K562 (cell line): ENCODE results near the gene ARMH4. TPM values are rescaled to one million over a fixed set of nuclear protein-coding genes. Genes with fewer than 3 reads are reported as not detected.

Source experiments
- ATAC-seq: fragments of 200-7000 bp; cut with Tn5 transposase; 3 replicates; pipeline ENCODE4 v1.9.1; 2020; ENCODE audit warnings: moderate library complexity
- BruUV-seq: library from RNA; stranded (reverse); fragments of 400-500 nt; replicated peaks from 2 replicates; lab custom pipeline; 2021; lab: Mats Ljungman, UMichigan
- CTCF ChIA-PET: fragments of 300-600 bp; formaldehyde crosslinking; extraction: SDS; loops from one replicate; lab custom pipeline; 2021; ENCODE audit warnings: low intra/inter-chr PET ratio; lab: Yijun Ruan, JAX
- POLR2A ChIA-PET: fragments of 300-600, 350-650 bp; sonication (Branson Sonifier 250); formaldehyde crosslinking; extraction: SDS; loops from one replicate; lab custom pipeline; 2021; ENCODE audit warnings: antibody characterized with exemption, inconsistent platforms; lab: Yijun Ruan, JAX
- DNase-seq, 4 experiments: peaks; one replicate each; pipeline versions ENCODE4 v3.0.0 to v3.0.0-alpha.2; 2011 to 2018; ENCODE audit warnings: low spot score in 3 of 4, mixed read lengths in 3 of 4; ENCODE audit errors: extremely low read depth in 1 of 4
- FAIRE-seq: peaks from 2 replicates; lab custom pipeline; 2011; peaks lifted over from hg19 to GRCh38; lab: Jason Lieb, UNC
- H2AFZ ChIP-seq: 2 replicates; pipeline ENCODE4 v1.6.0; 2011; ENCODE audit warnings: low read depth, low read length, control low read depth, inconsistent platforms
- H3K27ac ChIP-seq: fragments of 200-600 bp; 3 replicates; pipeline ENCODE4 v1.8.0; 2011; ENCODE audit warnings: low read depth, mild to moderate bottlenecking, control low read depth, inconsistent platforms, low read length, moderate library complexity, mixed read lengths; ENCODE audit errors: extremely low read depth
- H3K27me3 ChIP-seq, 2 experiments: fragments of 300-600 bp in 1 of 2; 2 replicates in 1 of 2; 3 replicates in 1 of 2; pipeline versions ENCODE4 v1.6.0 to v1.8.0; 2011; ENCODE audit warnings: inconsistent platforms in 2 of 2, low read length in 2 of 2, mild to moderate bottlenecking in 1 of 2, mixed read lengths in 1 of 2, moderate library complexity in 1 of 2; ENCODE audit not compliant: control insufficient read depth in 2 of 2, insufficient read depth in 2 of 2
- H3K36me3 ChIP-seq: fragments of 300-600 bp; 3 replicates; pipeline ENCODE4 v1.8.0; 2011; ENCODE audit warnings: mild to moderate bottlenecking, low read length, inconsistent platforms; ENCODE audit not compliant: control insufficient read depth, insufficient read depth
- H3K4me1 ChIP-seq, 2 experiments: fragments of 200-600 bp in 1 of 2; replicated peaks in 1 of 2; 2 replicates in 1 of 2; 3 replicates in 1 of 2; pipeline versions ENCODE4 v1.5.1 to v1.8.0; 2011; ENCODE audit warnings: inconsistent platforms in 2 of 2, low read length in 2 of 2, mild to moderate bottlenecking in 1 of 2, mixed read lengths in 1 of 2, moderate library complexity in 1 of 2; ENCODE audit not compliant: control insufficient read depth in 2 of 2, insufficient read depth in 2 of 2
- H3K4me2 ChIP-seq: 2 replicates; pipeline ENCODE4 v1.6.1; 2011; ENCODE audit warnings: low read length, control low read depth, inconsistent platforms, mixed read lengths; ENCODE audit not compliant: insufficient read depth
- H3K4me3 ChIP-seq: fragments of 200-600 bp; sonication (generic), shearing (Covaris generic); 2 replicates; pipeline ENCODE4 v1.5.1; 2016; ENCODE audit warnings: control low read depth, inconsistent platforms
- H3K79me2 ChIP-seq: fragments of 200-600 bp; 3 replicates; pipeline ENCODE4 v1.8.0; 2011; ENCODE audit warnings: low read length, inconsistent platforms; ENCODE audit not compliant: control insufficient read depth, insufficient read depth
- H3K9ac ChIP-seq, 2 experiments: 2 replicates each; pipeline versions ENCODE4 v1.6.0 to v1.6.1; 2011; ENCODE audit warnings: low read depth in 2 of 2, low read length in 2 of 2, control low read depth in 1 of 2, inconsistent platforms in 1 of 2, mild to moderate bottlenecking in 1 of 2, mixed read lengths in 1 of 2; ENCODE audit not compliant: insufficient read depth in 1 of 2
- H3K9me1 ChIP-seq: one replicate; pipeline ENCODE4 v1.6.0; 2011; ENCODE audit warnings: inconsistent platforms, mild to moderate bottlenecking, low read length, moderate library complexity; ENCODE audit not compliant: control insufficient read depth, insufficient read depth
- H3K9me3 ChIP-seq: replicated peaks from 2 replicates; pipeline ENCODE4 v1.5.1; 2011; ENCODE audit warnings: low read depth, low read length, inconsistent platforms; ENCODE audit not compliant: control insufficient read depth, insufficient read depth
- H4K20me1 ChIP-seq: replicated peaks from 2 replicates; pipeline ENCODE4 v1.6.1; 2011; ENCODE audit warnings: low read length, inconsistent platforms, mixed read lengths; ENCODE audit not compliant: control insufficient read depth, insufficient read depth
- ATF1 ChIP-seq, 2 experiments: fragments of 450-650 bp in 1 of 2; IDR thresholded peaks; 2 replicates each; pipeline ENCODE4 v1.6.1; 2016; ENCODE audit warnings: missing compliant biosample characterization in 1 of 2, missing genetic modification characterization in 1 of 2
- CAMTA2 ChIP-seq: fragments of 250-450 bp; sonication (Bioruptor Pico); conservative IDR thresholded peaks from 2 replicates; pipeline ENCODE4 v1.5.1; 2022
- CBFA2T2 ChIP-seq: fragments of 450-650 bp; conservative IDR thresholded peaks from 2 replicates; pipeline ENCODE4 v1.6.1; 2017; ENCODE audit warnings: mild to moderate bottlenecking
- CBFA2T3 ChIP-seq: fragments of 450-650 bp; IDR thresholded peaks from 2 replicates; pipeline ENCODE4 v1.6.1; 2017
- CBX8 ChIP-seq: fragments of 200-600 bp; sonication (generic); IDR thresholded peaks from 2 replicates; pipeline ENCODE4 v1.6.1; 2012; ENCODE audit warnings: borderline replicate concordance, mixed run types, low read depth, mild to moderate bottlenecking, moderate library complexity, mixed read lengths, low read length, control low read depth, inconsistent platforms; ENCODE audit not compliant: poor library complexity, severe bottlenecking; ENCODE audit errors: extremely low read depth
- CC2D1A ChIP-seq: fragments of 450-650 bp; IDR thresholded peaks from 2 replicates; pipeline ENCODE4 v1.6.1; 2017; ENCODE audit warnings: mild to moderate bottlenecking
- MYNN ChIP-seq, 2 experiments: sonication (generic); formaldehyde crosslinking in 1 of 2; IDR thresholded peaks; 2 replicates each; pipeline versions ENCODE4 v1.5.0 to v1.6.1; 2016 to 2020; ENCODE audit warnings: antibody characterized with exemption in 1 of 2, missing genetic modification reagents in 1 of 2
- POLR2G ChIP-seq: fragments of 200-400 bp; formaldehyde crosslinking; IDR thresholded peaks from 2 replicates; pipeline ENCODE4 v1.6.1; 2017; ENCODE audit warnings: low read depth, mild to moderate bottlenecking, antibody characterized with exemption, low read length, moderate library complexity
- RAD21 ChIP-seq, 2 experiments: fragments of 250-450 bp in 1 of 2; fragments of 450-650 bp in 1 of 2; sonication (Bioruptor Pico) in 1 of 2; formaldehyde crosslinking in 1 of 2; IDR thresholded peaks in 1 of 2; conservative IDR thresholded peaks in 1 of 2; 2 replicates each; pipeline versions ENCODE4 v1.4.0 to v1.8.0; 2020 to 2022; ENCODE audit warnings: mild to moderate bottlenecking in 2 of 2, moderate library complexity in 1 of 2
- RUNX1 ChIP-seq: sonication (generic); IDR thresholded peaks from 2 replicates; pipeline ENCODE4 v1.6.1; 2016; ENCODE audit warnings: antibody characterized with exemption, low read depth
- SREBF1 ChIP-seq: fragments of 150-350 bp; IDR thresholded peaks from 2 replicates; pipeline ENCODE4 v1.6.1; 2014; ENCODE audit warnings: antibody characterized with exemption, low read depth, low read length, borderline replicate concordance
- TEAD1 ChIP-seq, 2 experiments: fragments of 450-650 bp in 1 of 2; sonication (generic) in 1 of 2; formaldehyde crosslinking; IDR thresholded peaks; 2 replicates each; pipeline versions ENCODE4 v1.4.0 to v1.8.0; 2020 to 2022; ENCODE audit warnings: mild to moderate bottlenecking in 2 of 2, missing genetic modification reagents in 1 of 2
- ZNF316 ChIP-seq: fragments of 450-650 bp; IDR thresholded peaks from 2 replicates; pipeline ENCODE4 v1.6.1; 2016
- ZNF57 ChIP-seq: fragments of 450-650 bp; formaldehyde crosslinking; IDR thresholded peaks from 2 replicates; pipeline ENCODE4 v1.4.0; 2020; ENCODE audit warnings: mild to moderate bottlenecking, moderate library complexity
- WGBS: fragments of 100-300 bp; shearing (Covaris generic); methylation state at CpG from one replicate; pipeline ENCODE4 v1.1.6; 2016; ENCODE audit warnings: low coverage, mixed read lengths; ENCODE audit not compliant: insufficient coverage; ENCODE audit errors: missing lambda C conversion rate; 5-methylcytosine and 5-hydroxymethylcytosine counted together
- in situ Hi-C: fragments of 300-500 bp; cut with MboI; formaldehyde crosslinking; loops from 4 replicates; pipeline ENCODE4 v1.15.0; 2018; ENCODE audit warnings: inconsistent platforms, mixed read lengths
- intact Hi-C: fragments of 100-400 bp; cut with micrococcal nuclease; formaldehyde crosslinking; loops from 2 replicates; pipeline ENCODE4 v1.14.2; 2022
- polyA plus RNA-seq, 8 experiments: library from polyadenylated mRNA; depleted of rRNA in 4 of 8; stranded (reverse) in 5 of 8; unstranded in 3 of 8; fragments of >200 nt; fragmentation: Nextera tagmentation in 2 of 8; fragmentation: Illumina TruSeq in 1 of 8; extraction: Ambion mirVana in 2 of 8; extraction: Trizol in 1 of 8; gene quantifications; 2 replicates each; pipeline versions ENCODE4 v1.2.1 to v1.2.3, GENCODE V29; 2011 to 2014; ENCODE audit warnings: inconsistent platforms in 1 of 8, missing spikeins in 1 of 8
- total RNA-seq, 7 experiments: library from RNA; depleted of rRNA in 6 of 7; stranded (reverse); fragments of >200 nt in 6 of 7; fragmentation: Illumina TruSeq in 2 of 7; extraction: Trizol in 2 of 7; gene quantifications; 2 replicates each; pipeline versions ENCODE4 v1.2.1 to v1.2.3, GENCODE V29; 2011 to 2021; ENCODE audit warnings: low replicate concordance in 1 of 7
- TF ChIP-seq, protein P1 (sequence below): sonication (generic); formaldehyde crosslinking; IDR thresholded peaks from 2 replicates; pipeline ENCODE4 v1.8.0; 2022; ENCODE audit warnings: mild to moderate bottlenecking, missing genetic modification reagents
- TF ChIP-seq, protein P2 (sequence below), 2 experiments: fragments of 200-800 bp in 1 of 2; sonication (Bioruptor generic) in 1 of 2; sonication (generic) in 1 of 2; formaldehyde crosslinking in 1 of 2; IDR thresholded peaks in 1 of 2; conservative IDR thresholded peaks in 1 of 2; 2 replicates each; pipeline versions ENCODE4 v1.5.0 to v1.6.1; 2016 to 2020; ENCODE audit warnings: missing compliant biosample characterization in 1 of 2, missing genetic modification characterization in 1 of 2, missing genetic modification reagents in 1 of 2
- TF ChIP-seq, protein P3 (sequence below): fragments of 450-650 bp; IDR thresholded peaks from 2 replicates; pipeline ENCODE4 v1.6.1; 2014; ENCODE audit warnings: low read depth, mild to moderate bottlenecking, moderate library complexity, borderline replicate concordance

The ARMH4 gene
- total and polyA plus RNA-seq, 9 of the 15 experiments (the other 6 are each of a cell fraction or from before 2014, with no cell fraction given), result 0.06 to 0.98 (median 0.07) TPM; not detected in 2

DNA sequence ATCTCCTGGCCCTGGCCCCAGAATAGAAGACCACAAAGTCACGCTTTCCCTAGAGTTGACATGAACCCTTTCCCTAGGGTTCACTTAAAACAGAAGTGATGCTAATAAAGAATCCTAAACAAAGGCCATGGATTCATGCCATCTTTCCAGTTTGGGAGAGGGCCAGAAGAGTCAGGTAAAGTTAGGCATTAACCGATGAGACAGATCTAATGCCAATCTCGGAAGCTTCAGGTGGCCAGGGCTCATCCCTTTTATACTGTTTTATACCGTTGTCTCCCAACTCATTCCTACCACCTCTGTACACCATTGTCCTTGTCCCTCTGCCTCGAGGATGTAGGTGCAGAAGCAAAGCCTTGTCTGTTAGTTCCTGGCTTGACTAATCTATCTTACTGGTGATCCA lies 25.1 kb upstream of the ARMH4 start:
- ChIA-PET CTCF (no interaction called here), POLR2A (interaction anchor here (0.7 kb wide), 1 partner anchor 8 kb away, joined by 3 read pairs; no protein-coding TSS in a partner anchor)
- in situ Hi-C loops, result no loop called here

DNA sequence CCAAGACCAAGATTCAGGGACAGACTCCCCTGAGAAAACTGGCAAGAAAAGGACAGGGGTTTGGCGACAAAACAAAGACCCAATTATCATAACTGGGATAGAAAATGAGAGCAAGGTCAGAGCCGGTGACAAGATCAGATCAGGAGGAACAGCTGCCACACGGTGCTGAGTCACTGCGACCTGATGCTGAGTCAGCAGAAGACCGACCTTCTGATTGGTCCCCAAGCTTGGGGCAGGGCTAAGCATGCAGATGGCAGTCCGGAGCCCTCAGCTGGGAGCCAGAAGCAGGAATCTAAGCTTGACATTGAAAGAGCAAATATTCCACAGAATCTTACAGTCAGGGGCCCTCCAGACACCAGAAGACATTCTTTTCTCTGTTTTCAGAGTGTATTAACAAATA lies 19.1 kb upstream of the ARMH4 start:
- Histone ChIP-seq H3K79me2 (no peaks in the 10 kb centered on the region), H2AFZ (peak overlapping the region; percentile 85), H3K4me2 (peak overlapping the region; percentile 65), H3K9me3 (no peaks in the 10 kb centered on the region), H3K4me1 (peaks cover 6 to 9% of the 10 kb centered on the region in 2 experiments; a peak in 3 of 5 replicates), H4K20me1 (no peaks in the 10 kb centered on the region), H3K4me3 (no peak overlapping the region), H3K9ac (peak overlapping the region in 1 of 2 experiments; percentile 43; a peak in 1 of 4 replicates), H3K27me3 (no peaks in the 10 kb centered on the region), H3K9me1 (no peaks in the 10 kb centered on the region), H3K36me3 (no peaks in the 10 kb centered on the region), H3K27ac (peak overlapping the region; percentile 76)
- CTCF ChIA-PET, result no interaction called here
- ATAC-seq (peak; percentile 99), DNase-seq (peak; percentile 94 to 96 (median 95)), FAIRE-seq (peak; percentile 98)
- in situ Hi-C loops, result no loop called here
- WGBS, result 0% methylated on average over 6 of the region's 6 CpGs
- BruUV-seq, result no TSS peak
- POLR2A ChIA-PET, result interaction anchor here (0.9 to 1.0 kb wide), 2 partner anchors 20 to 21 kb away, joined by 3 read pairs; no protein-coding TSS in a partner anchor
- intact Hi-C loops, result no loop called here
- TF ChIP-seq, protein P1, sequence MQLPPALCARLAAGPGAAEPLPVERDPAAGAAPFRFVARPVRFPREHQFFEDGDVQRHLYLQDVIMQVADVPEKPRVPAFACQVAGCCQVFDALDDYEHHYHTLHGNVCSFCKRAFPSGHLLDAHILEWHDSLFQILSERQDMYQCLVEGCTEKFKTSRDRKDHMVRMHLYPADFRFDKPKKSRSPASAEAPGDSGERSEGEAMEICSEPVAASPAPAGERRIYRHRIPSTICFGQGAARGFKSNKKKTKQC, result no peak
- no peak for TF ChIP-seq ATF1 (CRISPR knock-in tag; IDR thresholded peaks at IDR 0.05)
- peak; percentile 68 for TF ChIP-seq ATF1 (tag; IDR thresholded peaks at IDR 0.05)
- TF ChIP-seq, protein P2, sequence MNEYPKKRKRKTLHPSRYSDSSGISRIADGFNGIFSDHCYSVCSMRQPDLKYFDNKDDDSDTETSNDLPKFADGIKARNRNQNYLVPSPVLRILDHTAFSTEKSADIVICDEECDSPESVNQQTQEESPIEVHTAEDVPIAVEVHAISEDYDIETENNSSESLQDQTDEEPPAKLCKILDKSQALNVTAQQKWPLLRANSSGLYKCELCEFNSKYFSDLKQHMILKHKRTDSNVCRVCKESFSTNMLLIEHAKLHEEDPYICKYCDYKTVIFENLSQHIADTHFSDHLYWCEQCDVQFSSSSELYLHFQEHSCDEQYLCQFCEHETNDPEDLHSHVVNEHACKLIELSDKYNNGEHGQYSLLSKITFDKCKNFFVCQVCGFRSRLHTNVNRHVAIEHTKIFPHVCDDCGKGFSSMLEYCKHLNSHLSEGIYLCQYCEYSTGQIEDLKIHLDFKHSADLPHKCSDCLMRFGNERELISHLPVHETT (CRISPR knock-in tag; conservative IDR thresholded peaks at IDR 0.05 in 1 of 2, IDR thresholded peaks at IDR 0.05 in 1 of 2), result no peak
- TF ChIP-seq ZNF316, result peak; percentile 100
- TF ChIP-seq, protein P3, sequence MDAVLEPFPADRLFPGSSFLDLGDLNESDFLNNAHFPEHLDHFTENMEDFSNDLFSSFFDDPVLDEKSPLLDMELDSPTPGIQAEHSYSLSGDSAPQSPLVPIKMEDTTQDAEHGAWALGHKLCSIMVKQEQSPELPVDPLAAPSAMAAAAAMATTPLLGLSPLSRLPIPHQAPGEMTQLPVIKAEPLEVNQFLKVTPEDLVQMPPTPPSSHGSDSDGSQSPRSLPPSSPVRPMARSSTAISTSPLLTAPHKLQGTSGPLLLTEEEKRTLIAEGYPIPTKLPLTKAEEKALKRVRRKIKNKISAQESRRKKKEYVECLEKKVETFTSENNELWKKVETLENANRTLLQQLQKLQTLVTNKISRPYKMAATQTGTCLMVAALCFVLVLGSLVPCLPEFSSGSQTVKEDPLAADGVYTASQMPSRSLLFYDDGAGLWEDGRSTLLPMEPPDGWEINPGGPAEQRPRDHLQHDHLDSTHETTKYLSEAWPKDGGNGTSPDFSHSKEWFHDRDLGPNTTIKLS, result no peak
- TF ChIP-seq CBFA2T3, result peak; percentile 78
- TF ChIP-seq CBFA2T2, result peak; percentile 61
- TF ChIP-seq MYNN (IDR thresholded peaks at IDR 0.05), result peak; percentile 72; the same call in 1 of the 2 replicates
- TF ChIP-seq MYNN (CRISPR knock-in tag; IDR thresholded peaks at IDR 0.05), result no peak
- TF ChIP-seq SREBF1, result no peak

More for the DNA sequence above, 25.1 kb upstream of the ARMH4 start:
- 49% methylated on average over 5 of the region's 5 CpGs for WGBS
- intact Hi-C loops, result no loop called here
- H3K79me2 ChIP-seq, result no peaks in the 10 kb centered on the region
- H3K9me3 ChIP-seq, result no peaks in the 10 kb centered on the region
- no peaks in the 10 kb centered on the region for H3K9me1 ChIP-seq
- no peaks in the 10 kb centered on the region for H3K27me3 ChIP-seq
- no TSS peak for BruUV-seq
- no peak for DNase-seq
- no peaks in the 10 kb centered on the region for H3K36me3 ChIP-seq
- H3K27ac ChIP-seq, result no peak overlapping the region
- no peak for ATAC-seq
- no peak overlapping the region for H3K4me2 ChIP-seq
- no peak overlapping the region for H2AFZ ChIP-seq
- TF ChIP-seq TEAD1 (CRISPR knock-in tag; IDR thresholded peaks at IDR 0.05) (no peak), POLR2G (no peak), CBX8 (no peak), ZNF57 (no peak), RUNX1 (no peak), RAD21 (CRISPR knock-in tag; conservative IDR thresholded peaks at IDR 0.05 in 1 of 2, IDR thresholded peaks at IDR 0.05 in 1 of 2) (no peak), CC2D1A (no peak), CAMTA2 (no peak)
- TF ChIP-seq, all 486 proteins: peak for 0
- H3K4me1 ChIP-seq, result peaks cover 0 to 4% of the 10 kb centered on the region in 2 experiments; a peak in 2 of 5 replicates
- FAIRE-seq, result no peak
- H3K4me3 ChIP-seq, result no peak overlapping the region
- H3K9ac ChIP-seq, result no peak overlapping the region
- no peaks in the 10 kb centered on the region for H4K20me1 ChIP-seq
